Measurements from ENCODE around the gene HAVCR1.

DNA sequence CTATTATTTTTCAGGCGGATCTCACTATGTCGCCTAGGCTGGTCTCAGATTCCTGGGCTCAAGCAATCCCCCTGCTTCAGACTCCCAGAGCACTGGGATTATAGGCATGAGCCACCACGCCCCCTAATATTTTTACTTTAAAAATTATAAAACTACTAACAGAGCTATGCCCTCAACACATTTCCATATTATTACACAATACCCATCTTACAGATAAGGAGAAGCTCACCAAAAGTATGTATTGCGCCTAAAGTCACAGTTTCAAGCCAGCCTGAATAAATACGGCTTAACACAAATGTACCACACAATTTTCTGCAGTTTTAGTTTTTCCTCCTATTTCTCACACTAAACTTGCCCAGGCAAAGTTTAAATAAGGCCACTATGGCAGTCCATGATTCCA is 9.9 kb upstream of the HAVCR1 start:
- no peak for TF ChIP-seq POLR2AphosphoS5 (IDR thresholded peaks at IDR 0.05; ENCODE audit: low read depth, low read length)
- TF ChIP-seq TAF1 (IDR thresholded peaks at IDR 0.05; ENCODE audit: low read depth, low read length): no peak
- TF ChIP-seq POLR2A (IDR thresholded peaks at IDR 0.05; ENCODE audit: low read depth, low read length): no peak
